ENCODE results near the gene CELSR3.

The CELSR3 gene

DNA sequence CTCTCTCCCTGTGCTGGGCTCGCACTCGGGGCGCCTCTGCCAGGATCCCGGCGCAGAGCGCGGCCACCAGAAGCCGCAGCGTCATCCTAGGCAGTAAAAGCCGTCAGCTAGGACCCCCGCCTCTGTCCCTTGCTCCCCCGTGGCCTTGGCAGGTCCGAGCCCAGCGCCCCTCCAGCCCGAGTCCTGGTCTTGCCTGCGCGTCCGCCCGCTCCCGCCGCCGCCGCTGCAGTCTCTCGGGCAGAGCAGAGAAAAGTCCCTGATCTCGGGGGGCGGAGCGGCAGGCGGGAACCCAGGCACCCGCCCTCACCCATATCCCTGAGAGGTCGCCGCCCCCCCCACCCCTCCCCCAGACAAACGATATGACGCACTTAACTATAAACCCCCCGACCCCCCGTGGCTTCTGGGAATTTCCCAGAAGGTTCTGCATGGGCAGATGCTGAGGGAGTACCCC is 67.6 kb downstream of the CELSR3 start, which contains the start of gene COL7A1:
COL7A1 (minus strand) TSS at position 255 of the 451 bp plus-strand sequence; CDS start at position 85, 170 bp downstream.
- peak within 1 kb of the TSS; percentile 30 for H3K4me3 Mint-ChIP-seq
- ATAC-seq (no peak), DNase-seq (ENCODE audit: low spot score in 2 of 2) (no peak)
- peak within 1 kb of the TSS; percentile 53 for H3K27ac Mint-ChIP-seq
- H3K4me1 Mint-ChIP-seq: peaks cover 24% of the 10 kb centered on the region
- H3K36me3 Mint-ChIP-seq: peaks cover 32% of the 10 kb centered on the region
- H3K9me3 Mint-ChIP-seq: no peaks in the 10 kb centered on the region

- peaks cover 26% of the 10 kb centered on the region for H3K36me3 Mint-ChIP-seq
- H3K4me1 Mint-ChIP-seq: peaks cover 24% of the 10 kb centered on the region
- no peak for ATAC-seq
- H3K9me3 Mint-ChIP-seq: no peaks in the 10 kb centered on the region
- no peak overlapping the region for H3K27ac Mint-ChIP-seq
- DNase-seq (ENCODE audit: low spot score in 2 of 2): no peak
- H3K4me3 Mint-ChIP-seq: peak overlapping the region; percentile 30
Observed at GRCh38 chr3:48594417-48595049, 68.2 kb downstream of the CELSR3 start.

- Mint-ChIP-seq H3K36me3 (peaks cover 18% of the 10 kb centered on the region), H3K27ac (no peak overlapping the region), H3K4me1 (peaks cover 30% of the 10 kb centered on the region), H3K9me3 (no peaks in the 10 kb centered on the region), H3K4me3 (no peak overlapping the region)
- DNase-seq (ENCODE audit: low spot score in 2 of 2) (no peak), ATAC-seq (no peak)
Observed at GRCh38 chr3:48593337-48593736, 69.3 kb downstream of the CELSR3 start.

DNA sequence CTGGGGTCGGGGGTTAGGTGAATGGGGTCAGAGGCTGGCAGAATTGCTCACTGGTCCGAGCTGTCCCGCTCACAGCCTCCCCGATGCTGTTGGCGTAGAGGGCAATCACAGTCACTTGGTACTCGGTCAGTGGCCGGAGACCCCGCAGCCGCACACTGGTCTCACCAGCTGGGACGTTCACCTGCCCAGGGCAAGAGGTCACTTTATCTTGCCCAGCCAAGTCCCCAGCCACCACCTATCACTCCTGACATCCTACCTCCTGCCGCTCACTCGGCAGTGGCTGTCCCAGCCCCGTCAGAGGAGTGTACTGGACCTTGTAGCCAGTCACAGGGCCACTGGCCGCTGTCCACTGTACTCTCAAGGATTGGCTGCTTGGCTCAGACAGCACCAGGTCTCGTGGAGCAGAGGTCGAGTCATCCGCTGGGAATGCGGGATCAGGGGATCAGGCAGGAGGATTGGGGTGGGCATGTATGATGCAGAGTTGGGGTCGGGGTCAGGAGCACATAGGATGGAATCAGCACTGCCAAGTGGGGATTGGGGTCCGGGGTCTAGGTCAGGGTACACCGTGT is 70.1 kb downstream of the CELSR3 start:
- Mint-ChIP-seq H3K4me1 (peaks cover 36% of the 10 kb centered on the region), H3K36me3 (peaks cover 12% of the 10 kb centered on the region), H3K27ac (no peak overlapping the region), H3K9me3 (no peaks in the 10 kb centered on the region), H3K4me3 (no peak overlapping the region)
- ATAC-seq (no peak), DNase-seq (ENCODE audit: low spot score in 2 of 2) (no peak)

GRCh38 chr3:48591886-48592518 is 70.7 kb downstream of the CELSR3 start:
- no peak for DNase-seq (ENCODE audit: low spot score in 2 of 2)
- H3K4me3 Mint-ChIP-seq: no peak overlapping the region
- peaks cover 33% of the 10 kb centered on the region for H3K4me1 Mint-ChIP-seq
- no peaks in the 10 kb centered on the region for H3K9me3 Mint-ChIP-seq
- ATAC-seq: no peak
- H3K27ac Mint-ChIP-seq: no peak overlapping the region
- H3K36me3 Mint-ChIP-seq: peaks cover 12% of the 10 kb centered on the region

DNA sequence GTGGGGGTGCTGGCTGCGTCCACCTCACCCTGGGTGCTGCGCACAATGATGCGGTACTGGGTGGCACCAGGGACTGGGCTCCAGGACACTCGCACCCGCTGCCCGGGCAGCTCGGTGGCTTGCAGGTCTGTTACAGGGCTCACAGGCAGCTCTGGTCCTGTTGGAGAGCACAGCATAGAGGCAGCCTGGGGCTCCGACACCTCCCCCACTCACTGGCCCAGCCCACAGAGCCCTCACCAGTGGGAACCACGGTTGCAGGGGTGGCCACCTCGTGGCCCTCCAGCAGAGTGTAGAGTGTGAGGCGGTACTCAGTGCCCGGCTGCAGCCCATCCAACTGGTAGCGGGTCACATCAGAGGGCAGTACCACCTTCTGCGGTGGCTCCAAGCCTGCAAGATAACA is 71.2 kb downstream of the CELSR3 start:
- Mint-ChIP-seq H3K9me3 (no peaks in the 10 kb centered on the region), H3K36me3 (peaks cover 8% of the 10 kb centered on the region), H3K4me3 (no peak overlapping the region), H3K4me1 (peaks cover 29% of the 10 kb centered on the region), H3K27ac (no peak overlapping the region)
- ATAC-seq (no peak), DNase-seq (ENCODE audit: low spot score in 2 of 2) (no peak)

DNA sequence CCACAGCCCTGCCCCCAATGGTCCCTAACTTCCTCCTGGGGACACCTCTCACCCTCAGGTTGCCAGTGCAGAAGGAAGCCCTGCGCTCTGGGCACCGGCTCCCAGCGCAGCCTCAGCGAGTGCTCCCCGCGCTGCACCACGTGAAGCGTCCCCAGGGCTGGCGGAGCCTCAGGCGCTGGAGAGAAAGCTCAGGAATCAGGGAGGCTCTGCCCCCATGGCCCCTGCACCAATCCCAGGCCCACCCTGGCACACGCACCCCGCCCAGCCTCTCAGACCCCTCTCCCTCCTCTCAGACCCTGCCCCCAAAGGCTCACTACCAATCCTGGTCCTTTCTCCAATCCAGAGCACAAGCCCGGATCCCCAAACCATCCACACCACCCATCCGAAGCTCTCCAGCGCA is 74.5 kb downstream of the CELSR3 start:
- Mint-ChIP-seq H3K4me1 (peaks cover 16% of the 10 kb centered on the region), H3K4me3 (no peak overlapping the region), H3K27ac (no peak overlapping the region), H3K9me3 (no peaks in the 10 kb centered on the region), H3K36me3 (no peaks in the 10 kb centered on the region)
- ATAC-seq (no peak), DNase-seq (ENCODE audit: low spot score in 2 of 2) (no peak)

- H3K4me1 Mint-ChIP-seq: peaks cover 16% of the 10 kb centered on the region
- no peak overlapping the region for H3K4me3 Mint-ChIP-seq
- no peak for DNase-seq (ENCODE audit: low spot score in 2 of 2)
- H3K9me3 Mint-ChIP-seq: no peaks in the 10 kb centered on the region
- H3K36me3 Mint-ChIP-seq: no peaks in the 10 kb centered on the region
- no peak for ATAC-seq
- H3K27ac Mint-ChIP-seq: no peak overlapping the region
Observed at GRCh38 chr3:48587686-48588085, 75.0 kb downstream of the CELSR3 start.

All from stimulated activated effector memory CD8-positive, alpha-beta T cell treated with anti-CD3 and anti-CD28 coated beads, Interleukin-12 subunit alpha, Interleukin-12 subunit beta, amount 100 ng/mL, for 72 hours (primary cell).